Left ventricle myocardium inferior (tissue), 1 donor: ENCODE data around the gene POFUT2. TPM values are rescaled to one million over a fixed set of nuclear protein-coding genes. Genes with fewer than 3 reads are reported as not detected.

Experiments
- DNase-seq: peaks from one replicate; pipeline ENCODE4 v3.0.0-alpha.2; 2020
- H3K27ac ChIP-seq: fragments of 200-600 bp; replicated peaks from 2 replicates; pipeline ENCODE4 v1.8.0; 2021
- H3K27me3 ChIP-seq: fragments of 200-600 bp; 2 replicates; pipeline ENCODE4 v1.8.0; 2021; ENCODE audit warnings: low read depth
- H3K36me3 ChIP-seq: fragments of 200-600 bp; 2 replicates; pipeline ENCODE4 v1.8.0; 2021
- H3K4me1 ChIP-seq: fragments of 200-600 bp; 2 replicates; pipeline ENCODE4 v1.8.0; 2021
- H3K4me3 ChIP-seq: fragments of 200-600 bp; 2 replicates; pipeline ENCODE4 v1.8.0; 2021; ENCODE audit warnings: mild to moderate bottlenecking, moderate library complexity
- H3K9me3 ChIP-seq: fragments of 200-600 bp; replicated peaks from 2 replicates; pipeline ENCODE4 v1.8.0; 2021
- CTCF ChIP-seq: fragments of 200-600 bp; IDR thresholded peaks from 2 replicates; pipeline ENCODE4 v1.8.0; 2021; ENCODE audit warnings: antibody characterized with exemption, mild to moderate bottlenecking, borderline replicate concordance
- intact Hi-C: fragments of 100-400 bp; cut with micrococcal nuclease; formaldehyde crosslinking; loops from one replicate; pipeline ENCODE4 v1.11.0; 2022
- total RNA-seq: library from RNA; stranded (reverse); fragmentation: NEBNext Ultra II Directional; extraction: Animal tissue kit (Norgen Biotek cat#: 25700); gene quantifications from one replicate; pipeline ENCODE4 v1.2.1, GENCODE V29; 2021
- donor health status: DM: no; HTN: yes; CAD: no; lungs with severe emphysema.

POFUT2 gene
- total RNA-seq, 1 donor from 2014 or later: 20.9 TPM

- no peaks in the 10 kb centered on the region for H3K27me3 ChIP-seq
- no peaks in the 10 kb centered on the region for H3K36me3 ChIP-seq
- H3K4me3 ChIP-seq: no peak overlapping the region
- intact Hi-C loops: no loop called here
- peaks cover 57% of the 10 kb centered on the region for H3K4me1 ChIP-seq
- DNase-seq: peak; percentile 11
- H3K27ac ChIP-seq: no peak overlapping the region
- H3K9me3 ChIP-seq: no peaks in the 10 kb centered on the region
- TF ChIP-seq CTCF: no peak
These were observed 36.0 kb upstream of the POFUT2 start for GRCh38 chr21:45323487-45324311.

- intact Hi-C loops: no loop called here
- H3K4me1 ChIP-seq: peaks cover 64% of the 10 kb centered on the region
- TF ChIP-seq CTCF: no peak
- H3K27me3 ChIP-seq: no peaks in the 10 kb centered on the region
- no peaks in the 10 kb centered on the region for H3K9me3 ChIP-seq
- no peaks in the 10 kb centered on the region for H3K36me3 ChIP-seq
- no peak overlapping the region for H3K4me3 ChIP-seq
- H3K27ac ChIP-seq: no peak overlapping the region
- peak; percentile 19 for DNase-seq
These were observed 35.3 kb upstream of the POFUT2 start for GRCh38 chr21:45322960-45323461.

- peak; percentile 5 for DNase-seq
- Histone ChIP-seq H3K4me1 (peaks cover 70% of the 10 kb centered on the region), H3K9me3 (no peaks in the 10 kb centered on the region), H3K27me3 (no peaks in the 10 kb centered on the region), H3K27ac (no peak overlapping the region), H3K4me3 (no peak overlapping the region), H3K36me3 (no peaks in the 10 kb centered on the region)
- no peak for TF ChIP-seq CTCF
- intact Hi-C loops: no loop called here
These were observed 34.7 kb upstream of the POFUT2 start for GRCh38 chr21:45322231-45322959.

- H3K4me3 ChIP-seq: no peak overlapping the region
- no peak for TF ChIP-seq CTCF
These were observed 32.7 kb upstream of the POFUT2 start for GRCh38 chr21:45320261-45321025.

More at GRCh38 chr21:45320261-45321025, 32.7 kb upstream of the POFUT2 start:
- Histone ChIP-seq H3K9me3 (no peaks in the 10 kb centered on the region), H3K27me3 (no peaks in the 10 kb centered on the region), H3K36me3 (no peaks in the 10 kb centered on the region), H3K27ac (peak overlapping the region; percentile 87), H3K4me1 (peaks cover 77% of the 10 kb centered on the region)
- intact Hi-C loops: no loop called here
- peak; percentile 49 for DNase-seq
